ENCODE results near the gene PGC.

The PGC gene

GRCh38 chr6:41693281-41694240 is 53.6 kb downstream of the PGC start:
- DNase-seq, result no peak

DNA sequence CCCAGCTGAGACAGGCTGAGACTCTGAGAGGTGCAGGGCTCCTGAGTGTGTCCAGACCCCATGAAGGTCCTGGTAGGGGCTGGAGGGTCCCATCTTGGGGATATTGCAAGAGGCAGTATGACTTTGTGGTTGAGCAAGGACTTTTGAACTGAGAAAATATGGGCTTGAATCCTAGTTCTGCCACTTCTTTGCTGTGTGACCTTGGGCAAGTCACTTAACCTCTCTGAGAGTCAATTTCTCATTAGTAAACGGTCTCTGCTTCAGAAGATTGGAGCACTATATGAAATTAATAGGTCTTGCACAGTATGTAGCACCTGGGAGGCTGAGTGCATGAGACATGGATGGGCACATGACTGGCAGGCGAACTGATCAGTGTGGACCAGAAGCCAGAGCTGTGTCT is 54.5 kb downstream of the PGC start:
- DNase-seq, result no peak

- DNase-seq, result no peak
These were observed 55.0 kb downstream of the PGC start for GRCh38 chr6:41692080-41692675.

- no peak for DNase-seq
These were observed 55.6 kb downstream of the PGC start for GRCh38 chr6:41691426-41692079.

DNA sequence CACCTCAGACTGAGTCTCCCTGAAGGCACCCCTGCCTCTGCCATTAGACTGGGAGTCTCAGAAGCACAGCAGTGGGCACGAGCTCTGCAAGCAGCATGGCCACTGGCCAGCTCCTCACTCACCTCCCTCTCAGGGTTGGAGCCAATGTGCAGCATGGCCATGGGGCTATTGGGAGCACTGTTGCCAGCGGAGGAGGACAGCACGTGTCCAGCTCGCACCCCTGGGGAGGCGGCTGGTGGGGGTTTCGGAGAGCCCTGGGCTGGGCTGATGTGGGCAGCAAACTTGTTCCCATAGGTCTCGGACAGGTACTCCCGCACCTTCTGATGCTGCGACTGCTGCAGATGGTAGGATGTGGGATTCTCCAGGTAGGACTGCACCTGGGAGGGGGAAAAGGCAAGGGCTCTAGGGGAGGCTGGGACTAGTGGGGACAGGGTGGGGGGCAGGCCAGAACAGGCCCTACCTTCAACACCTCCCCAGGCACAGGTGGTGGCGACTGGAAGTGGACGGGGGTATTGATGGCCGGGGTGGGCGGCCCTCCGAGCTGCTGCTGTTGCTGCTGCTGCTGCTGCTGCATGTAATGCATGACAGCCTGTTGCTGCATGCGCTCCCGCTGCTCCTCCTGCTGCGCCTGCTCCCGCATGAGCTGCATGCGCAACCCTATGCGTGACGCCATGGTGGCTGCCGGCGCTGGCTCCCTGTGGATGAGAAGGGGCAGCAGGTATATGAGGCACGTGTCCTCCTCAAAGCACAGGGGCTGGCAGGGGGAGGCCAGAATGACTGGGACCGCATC is 56.5 kb downstream of the PGC start:
- no peak for DNase-seq

DNA sequence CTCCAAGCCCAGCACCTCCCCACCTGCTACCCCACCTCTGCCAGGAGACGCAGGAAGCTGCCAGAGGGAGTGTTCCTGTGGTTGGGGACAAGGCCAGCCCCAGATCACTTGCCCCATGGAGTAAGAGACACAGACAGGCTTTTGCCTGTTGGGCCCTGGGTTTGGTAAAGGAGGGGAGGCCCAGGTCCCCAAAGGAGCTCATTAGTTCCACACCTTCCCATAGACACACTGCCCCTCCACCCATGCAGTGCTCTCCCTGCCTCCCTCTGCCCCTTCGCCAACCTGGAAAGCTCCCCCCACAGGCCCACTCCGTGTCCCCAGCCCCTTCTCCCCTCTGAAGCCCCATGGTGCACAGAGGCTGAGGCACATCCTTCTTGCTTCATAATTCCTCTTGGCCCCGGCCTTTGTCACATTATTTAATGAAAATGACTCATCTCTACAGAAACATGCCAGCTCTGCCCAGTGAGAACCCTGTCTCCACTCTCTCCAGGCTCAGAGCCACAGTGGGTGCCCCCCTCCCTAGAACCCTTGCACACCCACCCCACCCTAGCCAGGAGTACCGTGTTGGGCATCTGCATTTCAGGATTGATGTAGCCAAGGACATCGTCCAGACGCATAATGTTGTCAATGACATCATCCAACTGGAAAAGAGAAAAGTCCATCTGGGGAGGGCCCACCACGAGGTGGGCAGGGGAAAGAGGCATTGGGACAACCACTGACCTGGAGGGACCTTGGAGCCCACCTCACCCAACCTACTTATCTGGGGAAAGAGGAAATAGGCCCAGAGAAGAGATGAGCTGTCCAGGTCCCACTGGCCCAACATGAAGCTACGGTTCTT is 57.8 kb downstream of the PGC start:
- DNase-seq, result no peak

DNA sequence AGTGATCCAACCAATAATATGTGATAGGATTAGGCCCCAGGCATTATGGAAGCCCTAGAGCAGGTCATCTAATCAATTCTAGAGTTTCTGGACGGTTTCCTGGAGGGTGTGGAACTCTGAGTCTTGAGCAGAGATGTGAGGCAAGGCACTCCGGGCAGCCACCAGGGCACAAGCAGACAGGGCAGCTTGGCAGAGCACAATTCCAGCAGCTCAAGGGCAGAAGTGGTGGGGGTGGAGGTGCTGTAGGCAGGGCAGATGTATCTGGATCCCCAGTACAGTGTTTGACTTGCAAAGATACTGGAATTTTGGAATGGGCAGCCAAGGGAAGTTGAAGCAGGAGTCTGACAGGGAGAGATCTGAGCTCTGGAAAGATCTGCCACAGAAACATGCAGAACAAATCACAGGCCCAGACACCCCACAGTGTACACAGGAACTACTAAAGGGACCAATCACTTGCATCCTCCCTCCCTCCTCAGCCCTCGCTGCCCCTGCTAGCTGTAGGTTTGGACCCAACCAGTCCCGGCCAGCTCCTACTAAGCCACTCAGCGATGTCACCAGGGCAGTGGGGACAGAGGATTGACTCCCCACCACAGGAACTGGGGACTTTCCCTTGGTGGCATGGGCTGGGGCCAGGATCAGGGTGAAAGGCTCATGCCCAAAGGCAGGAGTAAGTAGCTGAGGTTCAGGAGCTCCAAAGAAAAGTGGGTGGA is 58.8 kb downstream of the PGC start:
- no peak for DNase-seq

DNA sequence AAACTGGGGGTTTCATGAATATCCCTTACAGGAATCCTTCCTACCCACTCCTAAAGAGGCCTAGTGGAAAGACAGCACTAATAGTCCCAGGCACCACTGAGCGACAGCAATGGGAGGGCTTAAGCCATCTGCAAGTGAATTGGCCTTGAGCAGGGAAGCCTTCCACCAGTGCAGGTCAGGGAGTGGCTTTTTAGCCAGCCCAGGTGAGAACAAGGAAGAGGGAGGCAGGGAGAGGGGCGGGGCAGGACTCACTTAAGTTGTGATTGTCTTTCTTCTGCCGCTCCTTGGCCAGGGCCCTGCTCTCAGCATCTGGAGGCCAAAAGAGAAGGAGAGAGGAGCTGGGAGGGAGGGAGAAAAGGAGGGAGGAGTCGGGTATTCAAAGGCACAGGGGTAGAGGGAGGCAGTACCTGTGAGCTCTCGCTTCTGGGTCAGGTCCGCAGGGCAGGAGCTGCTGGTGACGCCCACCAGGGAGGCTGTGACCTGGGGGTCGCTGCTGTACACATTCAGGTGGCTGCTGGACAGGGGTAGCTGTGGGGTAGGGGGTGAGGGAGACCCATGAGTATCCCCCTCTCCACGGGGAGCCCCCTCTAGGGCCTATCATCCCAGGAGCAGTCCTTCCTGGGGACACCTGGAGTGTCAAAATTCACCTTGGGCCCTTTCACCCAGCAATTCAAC is 59.6 kb downstream of the PGC start:
- DNase-seq, result no peak

All from activated CD4-positive, alpha-beta T cell treated with anti-CD3 and anti-CD28 coated beads for 1 hour (primary cell).